Adrenal gland (tissue), 12 donors: ENCODE results near the gene PLAGL2. TPM values are rescaled to one million over a fixed set of nuclear protein-coding genes. Genes with fewer than 3 reads are reported as not detected.
"Not testable (repeated sequence)": the region's sequence is repeated elsewhere in the genome, so short reads cannot be mapped to it uniquely, and the experiment has no call there.

ENCODE experiments used
- DNase-seq, 7 donors: peaks; one replicate each; pipeline ENCODE4 v3.0.0-alpha.2; 2019 to 2020
- H3K27ac ChIP-seq, 5 donors: fragments of 200-600 bp; sonication (generic) in 4 of 5; 1 replicate in 3 of 5; 2 replicates in 2 of 5; pipeline versions ENCODE4 v1.5.1 to v1.8.0; 2016 to 2020; ENCODE audit warnings: mild to moderate bottlenecking in 1 of 5
- H3K27me3 ChIP-seq: fragments of 200-600 bp; 2 replicates; pipeline ENCODE4 v1.8.0; 2021
- H3K36me3 ChIP-seq, 2 donors: fragments of 200-600 bp; replicated peaks in 1 of 2; 1 replicate in 1 of 2; 2 replicates in 1 of 2; pipeline versions ENCODE4 v1.5.1 to v1.8.0; 2018 to 2022
- H3K4me1 ChIP-seq, 2 donors: fragments of 200-600 bp; replicated peaks in 1 of 2; 1 replicate in 1 of 2; 2 replicates in 1 of 2; pipeline versions ENCODE4 v1.5.1 to v1.8.0; 2018 to 2021
- H3K4me3 ChIP-seq, 4 donors: fragments of 200-600 bp; sonication (generic) in 3 of 4; one replicate each; pipeline ENCODE4 v1.5.1; 2016 to 2018
- H3K9me3 ChIP-seq, 3 donors: fragments of 200-600 bp; sonication (generic) in 1 of 3; replicated peaks in 1 of 3; 1 replicate in 2 of 3; 2 replicates in 1 of 3; pipeline versions ENCODE4 v1.5.1 to v1.8.0; 2016 to 2021
- CTCF ChIP-seq, 6 experiments: fragments of 450-650 bp in 4 of 6; fragments of 200-600 bp in 2 of 6; sonication (generic) in 1 of 6; IDR thresholded peaks; 1 replicate in 5 of 6; 2 replicates in 1 of 6; pipeline versions ENCODE4 v1.5.1 to v1.8.0; 2016 to 2021; ENCODE audit warnings: antibody characterized with exemption in 6 of 6, mild to moderate bottlenecking in 2 of 6, moderate library complexity in 1 of 6
- POLR2A ChIP-seq, 2 donors: fragments of 450-650 bp; IDR thresholded peaks; one replicate each; pipeline ENCODE4 v1.6.1; 2017; ENCODE audit warnings: antibody characterized with exemption in 2 of 2, mild to moderate bottlenecking in 2 of 2, moderate library complexity in 1 of 2
- WGBS, 4 donors: extraction: QIAGEN DNeasy Blood & Tissue Kit in 2 of 4; methylation state at CpG; one replicate each; pipeline versions ENCODE4 v1.1.5 to v1.1.7; 2013 to 2017; 5-methylcytosine and 5-hydroxymethylcytosine counted together
- intact Hi-C, 2 donors: fragments of 100-400 bp; cut with DNase I; formaldehyde crosslinking; loops; one replicate each; pipeline versions ENCODE4 v1.14.1 to v1.15.0; 2022 to 2023
- polyA plus RNA-seq, 3 donors: library from polyadenylated mRNA; stranded (reverse); fragments of 200-250 nt in 2 of 3; fragments of 350-450 nt in 1 of 3; fragmentation: Illumina TruSeq in 1 of 3; extraction: RNeasy Lipid Tissue Mini Kit (QIAGEN cat#74804) in 1 of 3; gene quantifications; one replicate each; pipeline ENCODE4 v1.2.3, GENCODE V29; 2013 to 2014
- total RNA-seq, 9 donors: library from RNA; depleted of rRNA in 4 of 9; stranded (reverse); fragments of >200 nt in 4 of 9; fragments of 120-200 nt in 1 of 9; fragmentation: NEBNext Ultra II Directional in 1 of 9; extraction: Animal tissue kit (Norgen Biotek cat#: 25700) in 1 of 9; gene quantifications; one replicate each; pipeline versions ENCODE4 v1.1.0 to v1.2.4, GENCODE V29; 2013 to 2023
- donor health status: healthy with polysubstance abuse.
- donor health status: Bipolar disorder and iron deficiency.
- donor health status: DM: yes; HTN: yes; CAD: no.
- donor health status: DM: no; HTN: no; CAD: no.
- donor health status: DM: no; HTN: no; CAD: no.
- donor health status: DM: yes; HTN: yes; CAD: no.

PLAGL2 gene
- total and polyA plus RNA-seq, 12 donors: 1.3 to 7.1 (median 4.2) TPM

DNA sequence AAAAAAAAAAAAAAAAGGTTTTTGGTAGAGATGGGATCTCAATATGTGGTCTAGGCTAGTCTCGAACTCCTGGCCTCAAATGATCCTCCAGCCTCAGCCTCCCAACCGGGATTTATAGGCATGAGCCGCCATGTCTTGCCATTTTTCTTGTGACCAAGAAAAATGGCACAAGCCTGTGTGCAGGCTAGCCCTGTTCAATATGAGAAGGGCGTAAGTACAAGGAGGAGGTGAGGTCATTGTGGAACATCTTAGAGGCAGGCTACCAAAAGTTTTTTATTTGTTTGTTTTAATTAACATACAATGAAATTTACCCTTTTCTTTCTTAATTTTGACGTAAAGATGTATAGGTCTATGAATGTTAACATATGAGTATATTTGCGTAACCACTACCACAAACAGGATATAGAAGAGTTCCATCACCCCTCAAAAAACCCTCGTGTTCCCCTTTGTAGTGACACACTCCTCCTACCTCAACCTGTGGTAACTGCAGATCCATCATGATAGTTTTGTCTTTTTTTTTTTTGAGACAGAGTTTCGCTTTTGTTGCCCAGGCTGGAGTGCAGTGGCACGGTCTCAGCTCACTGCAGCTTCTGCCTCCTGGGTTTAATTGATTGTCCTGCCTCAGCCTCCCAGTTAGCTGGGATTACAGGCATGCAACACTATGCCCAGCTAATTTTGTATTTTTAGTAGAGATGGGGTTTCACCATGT, 41.6 kb upstream of the PLAGL2 start:
- H3K36me3 ChIP-seq: no peaks in the 10 kb centered on the region
- H3K9me3 ChIP-seq: no peaks in the 10 kb centered on the region
- TF ChIP-seq POLR2A (IDR thresholded peaks at IDR 0.05) (no peak), CTCF (IDR thresholded peaks at IDR 0.05) (no peak)
- no peaks in the 10 kb centered on the region for H3K4me1 ChIP-seq
- no peak overlapping the region for H3K4me3 ChIP-seq
- H3K27me3 ChIP-seq: no peaks in the 10 kb centered on the region
- WGBS, 4 donors: 76 to 84% (median 82%) methylated on average over 9 of the region's 9 CpGs
- H3K27ac ChIP-seq: no peak overlapping the region
- intact Hi-C loops: no loop called here
- DNase-seq: no peak

DNA sequence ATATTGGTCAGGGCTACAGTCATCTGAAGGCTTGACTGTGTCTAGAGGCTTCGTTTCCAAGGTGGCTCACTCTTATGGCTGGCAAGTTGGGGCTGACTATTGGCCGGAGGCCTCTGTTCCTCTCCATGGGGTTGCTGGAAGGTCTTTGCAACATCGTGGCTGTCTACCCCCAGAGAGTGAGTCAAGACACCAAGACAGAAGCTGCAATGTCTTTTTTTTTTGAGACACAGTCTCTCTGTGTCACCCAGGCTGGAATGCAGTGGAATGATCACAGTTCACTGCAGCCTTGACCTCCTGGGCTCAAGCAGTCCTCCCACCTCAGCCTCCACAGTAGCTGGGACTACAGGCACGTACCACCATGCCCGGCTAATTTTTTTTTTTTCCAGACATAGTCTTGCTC, 40.5 kb upstream of the PLAGL2 start:
- Histone ChIP-seq H3K36me3 (no peaks in the 10 kb centered on the region), H3K4me1 (no peaks in the 10 kb centered on the region), H3K27me3 (no peaks in the 10 kb centered on the region), H3K4me3 (no peak overlapping the region), H3K9me3 (no peaks in the 10 kb centered on the region), H3K27ac (no peak overlapping the region)
- intact Hi-C loops: no loop called here
- no peak for DNase-seq
- WGBS, 4 donors: 67 to 81% (median 74%) methylated on average over 4 to 5 of the region's 5 CpGs
- no peak for TF ChIP-seq POLR2A (IDR thresholded peaks at IDR 0.05)
- TF ChIP-seq CTCF (IDR thresholded peaks at IDR 0.05): no peak

DNA sequence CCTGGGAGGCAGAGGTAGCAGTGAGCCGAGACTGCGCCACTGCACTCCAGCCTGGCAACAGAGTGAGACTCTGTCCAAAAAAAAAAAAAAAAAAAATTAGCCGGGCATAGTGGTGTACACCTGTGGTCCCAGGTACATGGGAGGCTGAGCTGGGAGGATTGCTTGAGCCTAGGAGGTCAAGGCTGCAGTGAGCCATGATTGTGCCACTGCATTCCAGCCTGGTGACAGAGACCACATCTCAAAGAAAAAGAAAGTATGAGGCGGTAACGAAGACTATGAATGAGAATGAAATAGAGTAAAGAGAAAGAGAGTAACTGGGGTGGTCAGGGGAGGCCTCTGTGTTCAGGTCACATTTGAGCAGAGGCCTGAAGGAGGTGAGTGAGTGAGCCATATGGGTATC, 38.7 kb upstream of the PLAGL2 start:
- intact Hi-C loops, H3K4me1 ChIP-seq, H3K36me3 ChIP-seq, H3K9me3 ChIP-seq, H3K4me3 ChIP-seq, H3K27ac ChIP-seq, DNase-seq, H3K27me3 ChIP-seq: not testable (repeated sequence)
- WGBS, 4 donors: 91 to 93% (median 92%) methylated on average over 5 of the region's 5 CpGs

DNA sequence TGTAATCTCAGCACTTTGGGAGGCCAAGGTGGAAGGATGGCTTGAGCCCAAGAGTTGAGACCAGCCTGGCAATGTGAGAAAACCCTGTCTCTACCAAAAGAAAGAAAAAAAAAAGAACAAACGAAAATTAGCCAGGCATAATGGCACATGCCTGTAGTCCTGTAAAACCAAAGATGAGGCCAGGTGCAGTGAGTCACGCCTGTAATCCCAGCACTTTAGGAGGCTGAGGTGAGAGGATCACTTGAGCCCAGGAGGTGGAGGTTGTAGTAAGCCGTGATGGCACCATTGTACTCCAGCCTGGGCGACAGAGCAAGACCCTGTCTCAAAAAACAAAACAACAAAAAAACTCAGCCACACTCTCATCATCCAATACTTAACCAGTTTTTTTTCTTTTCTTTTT, 37.4 kb upstream of the PLAGL2 start:
- 79 to 91% (median 87%) methylated on average over 4 of the region's 4 CpGs for WGBS, 4 donors
- intact Hi-C loops: no loop called here
- no peak for DNase-seq
- no peaks in the 10 kb centered on the region for H3K9me3 ChIP-seq
- no peaks in the 10 kb centered on the region for H3K27me3 ChIP-seq
- no peak overlapping the region for H3K27ac ChIP-seq
- no peak overlapping the region for H3K4me3 ChIP-seq
- no peaks in the 10 kb centered on the region for H3K36me3 ChIP-seq
- TF ChIP-seq POLR2A (IDR thresholded peaks at IDR 0.05) (no peak), CTCF (IDR thresholded peaks at IDR 0.05) (no peak)
- no peaks in the 10 kb centered on the region for H3K4me1 ChIP-seq

DNA sequence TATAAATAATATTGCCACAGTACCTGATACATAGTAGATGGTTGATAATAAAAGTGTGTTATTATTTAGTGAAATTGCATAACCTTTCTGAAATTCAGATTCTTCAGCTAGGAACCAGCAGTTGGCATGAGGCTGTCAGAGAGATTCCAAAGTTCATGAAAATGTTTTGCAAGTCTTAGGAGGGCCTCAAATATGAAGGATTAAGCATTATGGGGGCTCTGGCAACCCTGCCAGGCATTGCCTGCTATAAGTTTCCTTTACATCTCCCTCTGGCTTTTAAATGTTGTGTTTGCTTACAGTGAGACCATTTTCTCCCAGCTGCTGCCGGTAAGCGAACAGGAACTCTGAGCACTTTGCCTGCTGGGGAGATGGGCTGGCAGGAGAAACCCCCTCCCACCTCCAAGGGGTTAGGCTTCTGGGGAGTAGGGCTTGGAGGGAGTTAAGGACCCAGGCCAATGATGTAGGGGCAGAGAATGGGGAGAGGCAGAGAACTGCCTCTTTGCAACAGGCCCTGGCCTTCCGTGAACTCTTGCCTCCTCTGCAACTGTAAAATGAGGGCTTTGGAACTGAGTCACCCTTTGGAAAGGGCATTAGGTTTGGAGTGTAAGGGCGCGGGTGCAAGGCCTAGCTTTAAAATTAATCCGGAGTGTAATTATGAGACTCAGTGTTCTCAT, 36.7 kb upstream of the PLAGL2 start:
- H3K36me3 ChIP-seq: no peaks in the 10 kb centered on the region
- no peak overlapping the region for H3K4me3 ChIP-seq
- TF ChIP-seq CTCF (IDR thresholded peaks at IDR 0.05): no peak
- no peak for TF ChIP-seq POLR2A (IDR thresholded peaks at IDR 0.05)
- intact Hi-C loops: no loop called here
- H3K27me3 ChIP-seq: no peaks in the 10 kb centered on the region
- no peak overlapping the region for H3K27ac ChIP-seq
- H3K9me3 ChIP-seq: no peaks in the 10 kb centered on the region
- DNase-seq: no peak
- 85 to 93% (median 89%) methylated on average over 6 of the region's 6 CpGs for WGBS, 4 donors
- no peaks in the 10 kb centered on the region for H3K4me1 ChIP-seq
